Lower lobe of right lung (tissue), 2 donors: ENCODE measurements around the gene ENTPD6. TPM values are rescaled to one million over a fixed set of nuclear protein-coding genes. Genes with fewer than 3 reads are reported as not detected.
"Not testable (repeated sequence)": the region's sequence is repeated elsewhere in the genome, so short reads cannot be mapped to it uniquely, and the experiment has no call there.

Source experiments
- ATAC-seq, 2 donors: fragments of 200-7000 bp; cut with Tn5 transposase; one replicate each; pipeline ENCODE4 v1.9.1; 2020 to 2022; ENCODE audit warnings: mild to moderate bottlenecking in 2 of 2, moderate library complexity in 2 of 2
- DNase-seq: peaks from one replicate; pipeline ENCODE4 v3.0.0-alpha.2; 2020
- H3K27ac ChIP-seq: fragments of 200-600 bp; one replicate; pipeline ENCODE4 v1.8.0; 2022
- H3K27me3 ChIP-seq: fragments of 200-600 bp; one replicate; pipeline ENCODE4 v1.8.0; 2022; ENCODE audit warnings: low read depth
- H3K36me3 ChIP-seq: fragments of 200-600 bp; one replicate; pipeline ENCODE4 v1.8.0; 2022; ENCODE audit warnings: mild to moderate bottlenecking
- H3K4me1 ChIP-seq: fragments of 200-600 bp; one replicate; pipeline ENCODE4 v1.8.0; 2022
- H3K4me3 ChIP-seq: fragments of 200-600 bp; one replicate; pipeline ENCODE4 v1.8.0; 2022; ENCODE audit warnings: mild to moderate bottlenecking
- H3K9me3 ChIP-seq: fragments of 200-600 bp; one replicate; pipeline ENCODE4 v1.8.0; 2022
- CTCF ChIP-seq: fragments of 200-600 bp; IDR thresholded peaks from one replicate; pipeline ENCODE4 v1.8.0; 2022; ENCODE audit warnings: antibody characterized with exemption, mild to moderate bottlenecking
- intact Hi-C: fragments of 100-400 bp; cut with DNase I; formaldehyde crosslinking; loops from one replicate; pipeline ENCODE4 v1.11.0; 2022
- total RNA-seq: library from RNA; stranded (reverse); fragmentation: NEBNext Ultra II Directional; extraction: Animal tissue kit (Norgen Biotek cat#: 25700); gene quantifications from one replicate; pipeline ENCODE4 v1.2.1, GENCODE V29; 2021
- donor health status: DM: no; HTN: yes; CAD: no; lungs with severe emphysema.

ENTPD6 gene
- total RNA-seq, 1 donor from 2014 or later, result 64.5 TPM

DNA sequence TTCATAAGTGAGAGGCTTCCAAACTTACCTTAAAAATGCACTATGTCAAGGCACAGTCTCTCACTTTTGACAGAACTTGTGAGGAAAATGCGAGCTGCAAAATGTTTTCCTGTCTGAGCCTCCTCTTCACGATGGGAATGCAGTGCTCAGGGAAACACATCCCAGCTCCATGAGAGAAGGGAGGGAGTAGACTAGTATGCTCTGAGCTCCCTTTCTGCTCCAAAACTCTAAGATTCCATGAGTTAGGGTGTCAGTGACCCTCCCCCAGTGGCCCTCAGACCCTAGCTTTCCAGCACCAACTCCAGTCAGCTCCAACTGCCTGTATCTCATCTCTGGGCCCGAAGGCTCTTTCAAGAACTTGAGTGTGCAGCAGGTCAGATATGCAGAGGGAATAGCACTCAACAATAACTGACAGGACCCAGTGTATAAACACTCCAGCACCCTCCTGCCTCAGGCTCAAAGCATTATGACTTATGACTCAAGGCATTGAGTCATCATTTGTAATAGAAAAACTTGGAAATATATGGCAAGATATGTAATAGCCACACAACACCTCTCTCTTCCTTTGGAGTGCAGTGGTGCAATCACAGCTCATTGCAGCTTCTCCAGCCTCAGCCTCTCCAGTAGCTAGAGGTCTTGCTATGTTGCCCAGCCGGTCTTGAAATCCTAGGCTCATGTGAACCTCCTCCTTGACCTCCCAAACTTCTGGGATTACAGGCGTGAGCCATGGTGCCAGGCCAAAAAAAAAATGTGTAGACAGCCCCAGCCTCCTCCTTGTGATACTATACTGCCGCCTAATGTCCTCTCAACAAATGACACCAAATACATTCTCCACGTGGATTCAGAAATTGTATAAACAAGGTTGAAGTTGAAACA lies 16.7 kb upstream of the ENTPD6 start:
- ATAC-seq (peak; percentile 93 to 96), DNase-seq (peak; percentile 69)
- H3K4me1 ChIP-seq, result peaks cover 9% of the 10 kb centered on the region
- H3K9me3 ChIP-seq, result no peaks in the 10 kb centered on the region
- H3K27me3 ChIP-seq, result no peaks in the 10 kb centered on the region
- TF ChIP-seq CTCF, result peak; percentile 63
- intact Hi-C loops, result no loop called here
- no peak overlapping the region for H3K4me3 ChIP-seq
- H3K27ac ChIP-seq, result peak overlapping the region; percentile 70
- no peaks in the 10 kb centered on the region for H3K36me3 ChIP-seq

DNA sequence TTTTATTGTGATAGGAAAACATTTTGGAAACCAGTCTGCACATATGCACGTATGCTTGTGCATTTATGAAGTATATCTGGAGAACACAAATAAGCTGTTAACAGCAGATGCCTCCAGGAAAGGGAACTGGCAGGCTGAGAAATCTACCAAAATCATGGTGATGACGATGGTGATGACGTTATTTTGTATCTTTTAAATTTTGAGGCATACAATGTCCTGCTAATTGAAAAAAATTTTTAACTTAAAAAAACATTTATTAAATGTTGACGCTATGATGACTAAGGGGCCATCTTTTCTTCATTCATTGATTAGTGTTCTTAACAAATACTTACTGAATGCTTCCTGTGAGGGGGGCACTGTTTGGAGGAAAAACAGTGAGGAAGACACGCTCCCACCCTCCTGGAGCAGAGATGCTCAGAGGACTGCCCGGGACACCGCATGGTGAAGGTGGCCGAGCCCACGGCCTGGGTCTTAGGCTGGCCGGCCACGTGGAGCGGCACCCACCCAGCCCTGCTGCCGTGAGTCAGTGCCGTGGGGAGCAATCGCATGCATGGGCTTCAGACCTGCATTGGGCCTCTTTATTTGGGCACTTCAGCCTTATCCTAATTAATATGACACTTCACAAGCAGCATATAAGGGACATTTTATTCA lies 15.9 kb upstream of the ENTPD6 start:
- H3K36me3 ChIP-seq, result no peaks in the 10 kb centered on the region
- intact Hi-C loops, result loop anchor here (10.0 kb wide), 1 partner anchor 45 kb away; no protein-coding TSS in a partner anchor

GRCh38 chr20:25184391-25184790 lies 11.1 kb upstream of the ENTPD6 start:
- ATAC-seq, result not testable (repeated sequence)
- intact Hi-C loops, result loop anchor here (10.0 kb wide), 1 partner anchor 50 kb away; no protein-coding TSS in a partner anchor
- peaks cover 16% of the 10 kb centered on the region for H3K4me1 ChIP-seq

More for the DNA sequence above, 15.9 kb upstream of the ENTPD6 start:
- ATAC-seq (no peak), DNase-seq (no peak)
- peaks cover 9% of the 10 kb centered on the region for H3K4me1 ChIP-seq
- H3K4me3 ChIP-seq, result no peak overlapping the region
- no peaks in the 10 kb centered on the region for H3K27me3 ChIP-seq
- no peak overlapping the region for H3K27ac ChIP-seq
- TF ChIP-seq CTCF, result no peak
- H3K9me3 ChIP-seq, result no peaks in the 10 kb centered on the region

GRCh38 chr20:25187220-25187619 lies 8.3 kb upstream of the ENTPD6 start:
- Histone ChIP-seq H3K36me3 (no peaks in the 10 kb centered on the region), H3K27me3 (no peaks in the 10 kb centered on the region), H3K4me3 (no peak overlapping the region), H3K9me3 (no peaks in the 10 kb centered on the region), H3K4me1 (peaks cover 12% of the 10 kb centered on the region), H3K27ac (no peak overlapping the region)
- DNase-seq (no peak), ATAC-seq (peak; percentile 41 to 50)
- TF ChIP-seq CTCF, result no peak
- intact Hi-C loops, result loop anchor here (10.0 kb wide), 1 partner anchor 52 kb away; no protein-coding TSS in a partner anchor

More at GRCh38 chr20:25184391-25184790, 11.1 kb upstream of the ENTPD6 start:
- not testable (repeated sequence) for H3K4me3 ChIP-seq, H3K9me3 ChIP-seq, DNase-seq, H3K27ac ChIP-seq, H3K27me3 ChIP-seq, H3K36me3 ChIP-seq

DNA sequence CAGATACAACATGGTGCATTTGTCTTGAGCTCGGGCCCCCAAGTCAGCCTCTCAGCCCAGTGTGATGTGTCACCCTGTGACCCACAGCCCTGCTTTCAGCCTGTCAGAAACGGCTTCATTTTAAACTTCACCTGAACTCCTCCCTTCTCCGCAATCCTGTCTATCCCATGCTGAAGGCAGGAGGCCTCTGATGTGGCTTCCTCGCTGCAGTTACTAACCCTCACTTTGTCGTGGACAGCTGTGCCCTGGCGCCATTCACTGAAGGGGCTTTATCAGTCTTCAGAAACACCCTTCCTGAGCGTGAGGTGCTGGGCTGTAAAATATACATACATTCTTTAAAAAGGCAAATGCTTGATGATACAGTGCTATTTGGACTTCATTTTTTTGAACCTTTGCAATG lies 7.9 kb upstream of the ENTPD6 start:
- H3K9me3 ChIP-seq, result no peaks in the 10 kb centered on the region
- H3K4me3 ChIP-seq, result no peak overlapping the region
- H3K4me1 ChIP-seq, result peaks cover 12% of the 10 kb centered on the region
- DNase-seq (no peak), ATAC-seq (peak in 1 of 2 donors; percentile 15)
- no peaks in the 10 kb centered on the region for H3K36me3 ChIP-seq
- no peak overlapping the region for H3K27ac ChIP-seq
- no peak for TF ChIP-seq CTCF
- H3K27me3 ChIP-seq, result no peaks in the 10 kb centered on the region
- intact Hi-C loops, result loop anchor here (10.0 kb wide), 1 partner anchor 53 kb away; no protein-coding TSS in a partner anchor
